HG03095 (cell line): ENCODE results near the gene LILRB3.
"Not testable (repeated sequence)": the region's sequence is repeated elsewhere in the genome, so short reads cannot be mapped to it uniquely, and the experiment has no call there.

ENCODE experiments used
- ATAC-seq: cut with Tn5 transposase; IDR thresholded peaks from one replicate; pipeline ENCODE4 v1.9.1; 2021; ENCODE audit warnings: moderate library complexity; ENCODE audit not compliant: unreplicated experiment

The LILRB3 gene

DNA sequence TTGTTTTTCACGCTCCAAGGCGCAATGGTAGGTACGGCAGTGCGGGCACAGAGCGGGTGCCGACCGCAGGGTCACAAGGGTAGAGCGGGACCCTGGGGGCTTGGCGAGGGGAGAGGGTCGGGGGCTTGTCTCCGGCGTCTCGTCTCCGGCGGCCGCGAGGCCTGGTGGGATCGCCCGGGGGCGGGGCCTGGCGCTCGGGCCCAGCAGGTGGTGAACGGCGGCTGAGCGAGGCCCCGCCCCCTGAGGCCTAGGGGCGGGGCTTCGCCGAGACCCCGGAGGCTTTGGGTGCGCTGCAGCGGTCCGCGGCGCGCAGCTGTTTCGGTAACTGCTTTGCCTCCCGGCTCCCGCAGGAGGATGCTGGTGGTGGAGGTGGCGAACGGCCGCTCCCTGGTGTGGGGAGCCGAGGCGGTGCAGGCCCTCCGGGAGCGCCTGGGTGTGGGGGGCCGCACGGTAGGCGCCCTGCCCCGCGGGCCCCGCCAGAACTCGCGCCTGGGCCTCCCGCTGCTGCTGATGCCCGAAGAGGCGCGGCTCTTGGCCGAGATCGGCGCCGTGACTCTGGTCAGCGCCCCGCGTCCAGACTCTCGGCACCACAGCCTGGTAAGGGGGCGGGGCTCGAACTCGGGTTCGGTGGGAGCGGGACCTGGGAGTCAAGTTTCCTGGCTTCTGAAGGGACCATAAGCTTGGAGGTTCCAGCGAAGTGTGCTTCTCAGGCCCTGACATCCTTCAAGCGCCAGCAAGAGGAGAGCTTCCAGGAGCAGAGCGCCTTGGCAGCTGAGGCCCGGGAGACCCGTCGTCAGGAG, 31.6 kb downstream of the LILRB3 start, which contains the start of gene TSEN34:
Gene TSEN34, plus strand, starts transcription at position 298 of the 800 bp plus-strand sequence. Its CDS starts 57 bp downstream, at position 355.
- peak; percentile 32 for ATAC-seq

DNA sequence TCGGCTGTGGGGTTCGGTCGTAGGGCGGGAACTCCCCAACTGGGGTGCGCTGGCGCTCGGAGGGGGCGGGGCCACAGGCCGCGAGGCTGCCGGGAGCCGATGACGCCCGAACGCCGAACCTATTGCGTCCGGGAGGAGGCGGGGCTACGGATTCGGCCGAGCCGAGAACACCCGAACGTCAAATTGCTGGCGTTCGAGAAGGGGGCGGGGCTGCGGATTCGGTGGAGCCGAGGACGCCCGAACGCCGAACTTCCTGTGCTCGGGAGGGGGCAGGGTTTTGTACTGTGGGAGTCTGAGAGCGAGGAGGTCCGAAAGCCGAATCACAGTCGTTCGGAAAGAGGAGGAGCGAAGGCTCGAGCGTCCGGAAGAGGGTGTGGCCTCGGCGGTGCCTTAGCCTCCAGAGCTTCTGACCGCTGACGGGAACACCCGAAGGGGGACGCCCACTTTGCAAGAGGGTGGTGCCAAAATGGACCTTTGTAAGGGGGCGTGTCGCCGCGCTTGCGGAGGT, 32.2 kb downstream of the LILRB3 start:
- ATAC-seq = peak; percentile 37

DNA sequence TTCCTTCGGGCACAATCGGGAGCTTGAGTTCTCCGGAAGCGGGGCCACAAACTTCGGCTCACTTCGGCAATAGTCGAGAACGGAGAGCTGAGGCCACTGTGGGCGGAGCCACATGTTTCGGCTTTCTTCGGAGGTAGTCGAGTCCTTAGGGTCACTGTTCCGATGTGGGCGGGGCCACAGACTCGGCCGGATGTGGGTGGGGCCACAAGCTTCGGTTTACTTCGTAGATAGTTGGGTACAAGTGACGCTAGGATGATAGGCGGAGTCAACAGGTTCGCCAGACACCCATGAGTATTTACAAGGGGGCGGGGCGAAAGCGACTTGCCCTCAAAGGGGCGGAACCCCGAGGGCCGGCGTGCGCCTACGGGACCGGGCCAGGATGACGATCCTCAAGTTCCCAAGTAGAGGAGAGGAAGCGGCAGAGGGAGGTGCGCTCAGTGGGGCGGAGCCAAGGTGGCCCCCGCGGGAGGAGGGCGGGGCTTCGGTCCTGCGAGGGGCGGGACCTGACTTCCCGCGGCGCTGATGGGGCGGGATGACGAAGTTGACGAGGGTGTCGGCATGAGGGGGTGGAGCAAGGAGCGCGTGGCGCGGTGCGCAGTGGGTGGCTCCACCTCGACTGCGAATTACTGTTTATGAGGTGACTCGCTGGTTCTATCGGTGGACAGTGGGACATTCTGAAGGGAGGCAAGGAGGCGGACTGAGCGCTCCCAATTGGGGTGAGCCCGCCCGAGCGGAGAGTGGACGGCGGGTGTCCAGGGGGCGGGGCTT, 32.9 kb downstream of the LILRB3 start:
- ATAC-seq = peak; percentile 40

DNA sequence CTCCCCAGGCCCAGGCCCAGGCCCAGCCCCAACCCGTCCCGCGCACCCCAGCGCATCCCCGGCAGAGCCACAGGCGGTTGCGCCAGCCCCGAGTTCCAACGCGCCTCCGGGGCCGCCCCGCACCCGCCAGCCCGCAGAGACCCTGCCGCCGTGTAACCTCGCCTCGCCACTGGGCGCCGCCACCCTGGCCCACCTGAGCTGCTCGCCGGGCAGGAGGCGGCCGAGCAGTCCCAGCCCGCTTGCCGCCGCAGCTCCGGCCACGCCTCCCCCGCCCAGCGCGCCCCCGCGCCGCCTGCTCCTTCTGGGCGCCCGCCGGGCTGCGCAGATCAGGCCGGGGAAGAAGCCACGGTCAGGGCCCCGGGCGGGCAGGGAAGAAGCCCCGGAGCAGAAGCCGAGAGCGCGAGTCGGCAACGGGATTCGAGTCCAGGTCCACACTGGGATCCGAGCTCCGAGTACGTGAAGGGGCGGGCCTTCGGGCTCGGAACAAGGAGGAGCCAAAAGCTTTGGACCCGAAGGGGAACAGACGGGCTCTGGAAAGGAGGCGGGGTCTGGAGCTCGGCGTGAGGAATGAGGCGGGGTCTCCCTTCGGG, 33.6 kb downstream of the LILRB3 start, which contains the start of gene MBOAT7:
Gene MBOAT7, minus strand, starts transcription at position 436 of the 590 bp plus-strand sequence. CDS start 1,072 bp downstream, outside the sequence.
- ATAC-seq = peak; percentile 10

DNA sequence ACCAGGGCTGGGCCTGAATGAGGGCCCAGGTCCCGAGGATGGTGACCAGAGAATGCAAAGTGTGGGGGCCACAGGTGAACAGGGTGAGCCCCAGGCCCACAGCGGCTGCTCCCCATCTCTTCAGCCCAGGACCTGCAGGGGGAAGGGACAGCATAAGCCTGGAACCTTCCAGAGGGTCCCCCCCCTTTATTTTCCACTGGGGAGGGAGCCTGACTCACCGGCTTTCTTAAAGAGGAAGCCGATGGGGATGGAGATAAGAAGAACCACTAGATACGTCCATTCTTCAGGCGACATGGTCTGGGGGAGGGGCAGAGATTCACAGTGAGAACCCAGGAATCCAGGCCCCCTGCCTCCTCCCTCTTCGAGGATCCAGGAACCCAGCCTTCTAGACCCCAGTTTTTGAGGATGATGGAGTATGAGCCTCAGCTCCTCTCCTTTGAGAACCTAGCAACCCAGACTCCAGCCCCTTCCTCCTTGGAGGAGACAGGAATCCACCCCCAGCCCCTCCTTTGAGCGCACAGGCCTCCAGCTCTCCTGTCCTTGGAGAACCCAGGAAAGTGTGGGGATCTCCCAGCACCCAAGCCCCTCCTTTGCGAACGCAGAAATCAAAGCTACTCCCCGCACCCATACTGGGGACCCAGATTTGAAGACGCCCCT, 34.5 kb downstream of the LILRB3 start:
- ATAC-seq = no peak

DNA sequence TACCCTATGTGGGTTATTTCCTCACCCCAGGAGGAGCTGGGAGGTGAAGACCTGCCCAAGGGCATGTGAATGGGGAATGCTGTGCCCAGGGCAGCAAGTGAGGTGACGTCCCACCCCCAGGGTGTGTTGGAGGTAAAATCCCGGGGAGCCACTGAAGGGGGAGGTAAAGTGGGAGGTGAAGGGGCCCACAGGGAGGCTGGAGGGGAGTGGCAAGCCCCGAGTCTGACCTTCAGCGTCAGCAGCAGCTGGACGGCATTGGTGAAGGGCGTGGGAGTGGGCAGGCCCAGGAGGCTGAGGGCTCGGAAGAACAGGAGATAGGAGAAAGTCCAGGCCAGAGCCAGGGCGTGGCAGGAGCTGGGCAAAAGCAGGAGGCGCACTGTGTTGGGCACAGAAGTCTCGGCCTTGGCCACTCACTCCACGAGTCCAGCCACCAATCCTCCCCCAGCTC, 35.8 kb downstream of the LILRB3 start:
- no peak for ATAC-seq

DNA sequence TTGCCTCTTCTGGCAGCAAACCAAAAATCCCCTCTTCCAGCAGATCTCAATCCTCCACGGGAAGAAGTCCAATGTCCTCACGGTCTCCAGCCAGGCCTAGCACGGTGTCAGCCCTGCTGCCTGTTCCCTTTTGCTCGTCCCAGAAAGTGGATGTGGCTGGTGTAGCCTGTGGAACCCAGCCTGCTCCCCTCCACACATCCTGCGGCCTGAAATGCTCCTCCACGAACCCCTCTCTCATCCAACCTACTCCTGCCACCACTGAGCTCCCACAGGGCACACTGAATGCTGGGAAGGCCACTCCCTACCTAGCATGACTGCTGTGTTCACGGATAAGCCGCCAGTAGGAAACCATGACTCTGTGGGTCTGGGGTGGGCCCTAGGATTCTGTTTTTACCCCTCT, 36.5 kb downstream of the LILRB3 start:
- ATAC-seq = no peak

DNA sequence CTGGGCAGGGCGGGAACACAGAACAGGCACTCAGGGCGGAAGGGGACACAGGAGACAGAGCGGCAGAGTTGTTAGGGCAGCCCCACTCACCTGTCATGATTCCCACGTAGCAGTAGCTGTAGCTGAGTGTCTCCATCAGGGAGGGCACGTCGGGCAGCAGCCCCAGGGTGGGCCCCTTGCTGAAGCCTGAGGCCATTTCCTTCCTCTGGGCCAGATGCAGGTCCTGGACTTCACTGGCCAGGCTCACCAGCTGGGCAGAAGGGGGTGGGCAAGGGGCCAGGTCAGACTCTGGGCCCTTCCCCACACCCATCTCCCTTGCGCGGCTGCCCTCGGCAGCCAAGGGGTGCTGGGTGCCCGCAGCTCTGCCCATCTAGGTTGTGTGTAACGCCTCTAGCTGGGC, 39.4 kb downstream of the LILRB3 start:
- ATAC-seq = no peak

DNA sequence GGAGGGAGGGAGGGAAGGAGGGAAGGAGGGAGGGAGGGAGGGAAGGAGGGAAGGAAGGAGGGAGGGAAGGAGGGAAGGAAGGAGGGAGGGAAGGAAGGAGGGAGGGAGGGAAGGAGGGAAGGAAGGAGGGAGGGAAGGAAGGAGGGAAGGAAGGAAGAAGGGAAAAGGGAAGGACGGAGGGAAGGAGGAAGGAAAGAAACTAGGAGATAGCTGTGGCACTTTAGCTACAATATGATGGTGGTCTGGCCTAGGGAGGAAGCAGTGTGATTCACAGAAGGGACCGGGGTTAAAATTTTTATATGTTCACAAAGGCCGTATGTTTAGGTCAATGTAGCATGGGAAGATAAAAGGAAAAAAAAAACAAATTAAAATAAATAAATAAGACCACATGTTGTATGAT, 40.9 kb downstream of the LILRB3 start:
- not testable (repeated sequence) for ATAC-seq

DNA sequence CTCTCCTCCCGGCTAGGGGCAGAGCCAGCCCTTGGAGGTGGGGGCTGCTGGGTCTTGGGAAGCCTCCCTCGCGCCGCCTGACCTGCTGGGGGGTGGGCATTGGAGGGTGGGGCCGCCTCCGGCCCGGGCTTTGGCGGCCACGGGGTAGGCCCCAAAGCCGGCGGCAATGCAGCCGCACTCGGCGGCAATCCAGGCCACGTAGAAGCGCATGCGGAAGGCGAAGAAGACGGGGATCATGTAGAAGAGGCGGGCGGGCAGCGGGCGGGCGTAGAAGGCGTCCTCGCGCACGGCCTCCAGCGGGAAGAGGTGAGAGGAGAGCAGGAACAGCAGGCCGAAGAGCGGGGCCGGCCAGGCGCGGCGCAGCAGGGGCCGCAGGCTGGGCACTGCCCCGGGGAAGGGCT, 42.1 kb downstream of the LILRB3 start:
- ATAC-seq = no peak

DNA sequence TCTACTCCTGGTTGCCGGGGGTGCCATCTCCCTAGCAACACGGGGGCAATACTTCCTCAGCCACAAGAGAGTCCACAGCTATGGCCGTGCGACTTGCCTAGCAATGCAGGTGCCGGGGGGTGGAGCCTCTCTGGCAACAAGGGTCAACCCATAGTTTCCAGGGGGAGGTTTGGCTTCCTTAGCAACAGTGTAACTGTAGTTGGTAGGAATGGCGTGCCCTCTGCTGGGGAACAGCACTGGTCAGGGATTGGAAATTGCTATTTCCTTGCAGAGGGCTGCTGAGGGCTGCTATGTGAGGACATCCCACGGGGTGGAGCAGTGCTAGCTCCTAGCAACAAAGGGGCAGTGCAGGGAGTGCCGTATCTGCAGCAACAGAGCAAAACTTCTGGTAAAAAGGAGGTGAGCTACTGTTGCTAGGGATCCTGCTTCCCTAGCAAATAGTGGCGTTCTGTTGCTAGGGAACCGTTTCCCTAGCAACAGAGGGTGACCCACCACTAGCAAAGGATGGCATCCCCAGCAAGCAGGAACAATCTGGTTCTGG, 42.8 kb downstream of the LILRB3 start:
- ATAC-seq = no peak

DNA sequence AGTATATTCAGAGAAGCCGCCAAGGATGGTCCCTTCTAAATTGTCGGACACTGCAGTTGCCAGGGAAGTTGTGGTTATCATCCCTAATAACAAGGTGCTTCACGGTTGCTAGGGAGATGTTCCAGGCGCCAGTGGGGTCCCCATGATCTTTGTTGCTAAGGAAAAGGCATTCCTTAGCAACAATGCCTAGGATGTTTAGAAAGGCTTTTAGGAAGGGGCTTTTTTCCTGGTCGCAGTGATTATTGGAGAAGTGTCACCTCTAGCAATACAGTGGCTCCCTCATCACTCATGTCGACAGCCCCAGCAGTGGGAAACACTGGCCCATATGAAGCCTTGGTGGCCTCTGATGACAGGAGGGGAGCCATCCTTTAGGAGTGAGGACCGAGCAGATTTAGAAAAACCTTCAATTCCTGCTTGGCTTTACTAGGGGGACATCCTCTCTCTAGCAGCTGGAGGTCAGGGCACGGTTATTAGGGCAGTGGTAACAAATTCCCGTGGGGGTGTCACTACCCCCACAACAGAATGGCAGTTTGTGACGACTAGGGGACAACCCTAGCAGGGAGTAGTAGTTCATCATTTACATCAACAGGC, 43.5 kb downstream of the LILRB3 start:
- ATAC-seq = no peak

DNA sequence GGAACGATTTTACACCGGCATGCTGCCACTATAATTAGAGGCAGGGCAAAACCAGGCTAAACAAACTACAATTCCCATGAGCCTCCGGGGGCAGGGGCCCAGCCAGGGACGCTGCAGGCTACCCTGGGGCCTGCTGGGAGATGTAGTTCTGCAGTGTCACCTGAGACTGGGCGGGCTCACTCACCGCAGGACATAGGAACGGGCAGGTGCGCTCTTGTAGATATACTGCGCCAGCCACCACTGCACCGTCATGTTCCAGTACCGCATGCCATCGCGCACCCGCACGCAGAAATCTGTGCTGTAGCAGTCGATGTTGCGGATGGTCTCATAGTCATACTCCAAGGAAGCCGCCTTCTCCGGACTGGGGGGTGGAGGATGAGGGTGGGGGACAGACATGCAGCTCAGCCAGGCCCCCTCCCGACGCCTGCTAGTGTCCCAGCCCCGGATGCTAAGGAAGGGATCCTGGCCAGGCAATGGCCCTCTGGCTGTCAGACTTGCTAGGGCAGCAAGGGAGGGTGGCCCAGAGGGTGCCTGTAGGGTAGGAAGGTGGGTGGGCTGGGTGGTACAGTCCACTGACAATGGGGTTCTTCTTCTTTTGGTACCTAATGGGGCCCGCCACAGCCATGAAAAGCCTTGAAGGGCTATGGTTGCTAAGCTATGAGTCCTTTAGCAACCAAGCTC, 44.1 kb downstream of the LILRB3 start:
- no peak for ATAC-seq

DNA sequence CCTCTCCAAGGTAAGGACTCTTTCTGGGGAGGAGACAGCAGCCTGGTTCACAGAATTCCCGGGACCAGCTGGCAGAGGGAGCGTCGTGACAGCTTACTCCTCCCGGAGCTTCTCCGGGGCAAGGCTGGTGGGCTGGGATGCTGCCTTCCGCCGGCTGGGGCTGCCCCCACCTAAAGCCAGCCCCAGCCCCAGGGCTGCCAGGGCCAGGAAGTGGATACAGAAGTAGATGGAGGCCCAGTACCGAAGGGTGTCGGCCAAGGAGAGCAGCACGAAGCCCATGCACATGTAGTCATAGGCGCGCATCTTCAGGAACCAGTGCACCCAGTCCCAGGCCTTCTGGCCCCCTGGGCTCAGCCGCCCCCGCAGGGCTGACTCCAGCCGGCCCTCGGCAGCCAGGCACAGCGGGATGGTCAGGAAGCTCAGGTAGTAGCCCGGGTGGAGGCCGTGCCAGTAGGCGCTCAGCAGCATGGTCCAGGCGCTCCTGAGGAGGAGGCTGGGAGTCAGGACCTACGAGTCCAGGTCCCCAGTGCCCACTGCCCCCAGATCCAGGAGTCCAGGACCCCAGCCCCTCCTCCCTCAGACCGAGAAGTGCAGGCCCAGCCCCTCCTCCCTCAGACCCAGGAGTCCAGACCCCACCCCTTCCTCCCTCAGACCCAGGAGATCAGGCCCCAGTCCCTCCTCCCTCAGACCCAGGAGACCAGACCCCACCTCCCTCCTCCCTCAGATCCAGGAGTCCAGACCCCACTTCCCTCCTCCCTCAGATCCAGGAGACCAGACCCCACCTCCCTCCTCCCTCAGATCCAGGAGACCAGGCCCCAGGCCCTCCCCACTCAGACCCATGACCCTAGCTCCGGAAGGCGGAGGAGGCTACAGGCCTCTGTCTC, 48.6 kb downstream of the LILRB3 start:
- no peak for ATAC-seq

DNA sequence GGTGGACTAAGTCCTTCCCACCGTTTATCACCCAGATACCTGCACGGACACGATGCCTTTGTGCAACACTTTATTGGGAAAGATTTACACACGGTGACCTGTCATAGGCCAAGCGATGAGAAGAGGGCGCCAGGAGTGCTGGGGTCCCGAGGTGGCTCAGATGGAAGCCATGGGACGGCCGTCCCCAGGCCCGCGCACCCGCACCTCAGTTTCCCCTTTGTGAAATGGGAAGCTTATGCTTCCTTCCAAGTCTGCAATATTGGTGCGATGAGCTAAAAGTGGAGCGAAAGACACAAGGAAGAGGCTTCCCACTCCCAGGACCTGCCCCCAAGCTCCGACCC, 49.5 kb downstream of the LILRB3 start:
- ATAC-seq = no peak

DNA sequence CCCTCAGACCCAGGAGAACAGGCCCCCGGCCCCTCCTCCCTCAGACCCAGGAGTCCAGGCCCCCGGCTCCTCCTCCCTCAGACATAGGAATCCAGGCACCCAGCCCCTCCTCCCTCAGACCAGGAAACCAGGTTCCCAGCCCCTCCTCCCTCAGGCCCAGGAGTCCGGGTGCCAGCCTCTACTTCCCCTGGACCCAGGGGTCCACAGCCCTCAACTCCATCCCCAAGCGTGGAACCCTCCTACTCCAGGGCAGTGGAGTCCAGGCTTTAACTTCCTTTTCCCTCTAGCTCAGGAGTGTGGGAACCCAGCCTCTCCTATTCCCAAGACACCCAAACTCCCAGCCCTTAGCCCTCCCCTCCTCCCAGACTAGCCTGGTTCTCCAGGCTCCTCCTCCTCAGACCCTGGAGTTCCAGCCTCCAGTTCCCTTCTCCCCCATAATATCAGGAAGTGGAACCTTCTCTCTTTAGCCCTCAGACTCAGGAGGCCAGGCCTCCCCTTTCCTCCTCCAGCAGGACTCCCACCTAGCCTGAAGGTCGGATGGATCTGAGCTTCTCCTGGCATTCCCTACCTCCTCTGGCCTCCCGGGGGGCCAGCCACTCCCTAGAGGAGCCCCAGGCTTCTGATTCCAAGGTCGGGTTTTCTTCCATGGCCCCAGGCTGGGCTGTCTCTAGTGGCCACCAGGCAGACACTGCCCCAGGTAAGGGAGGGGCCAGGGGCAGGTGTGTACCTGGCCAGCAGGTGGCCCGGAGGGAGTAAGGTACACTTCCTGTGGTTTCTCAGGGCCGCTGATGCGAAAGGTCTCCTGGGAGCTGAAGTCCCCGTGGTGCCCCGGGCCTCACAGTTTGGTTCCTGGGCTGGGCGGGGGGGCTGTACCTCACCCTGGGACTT, 50.1 kb downstream of the LILRB3 start, which contains the start of gene TMC4:
Gene TMC4, minus strand, starts transcription at position 690 of the 888 bp plus-strand sequence. Its CDS starts 43 bp downstream, at position 647.
- no peak for ATAC-seq

DNA sequence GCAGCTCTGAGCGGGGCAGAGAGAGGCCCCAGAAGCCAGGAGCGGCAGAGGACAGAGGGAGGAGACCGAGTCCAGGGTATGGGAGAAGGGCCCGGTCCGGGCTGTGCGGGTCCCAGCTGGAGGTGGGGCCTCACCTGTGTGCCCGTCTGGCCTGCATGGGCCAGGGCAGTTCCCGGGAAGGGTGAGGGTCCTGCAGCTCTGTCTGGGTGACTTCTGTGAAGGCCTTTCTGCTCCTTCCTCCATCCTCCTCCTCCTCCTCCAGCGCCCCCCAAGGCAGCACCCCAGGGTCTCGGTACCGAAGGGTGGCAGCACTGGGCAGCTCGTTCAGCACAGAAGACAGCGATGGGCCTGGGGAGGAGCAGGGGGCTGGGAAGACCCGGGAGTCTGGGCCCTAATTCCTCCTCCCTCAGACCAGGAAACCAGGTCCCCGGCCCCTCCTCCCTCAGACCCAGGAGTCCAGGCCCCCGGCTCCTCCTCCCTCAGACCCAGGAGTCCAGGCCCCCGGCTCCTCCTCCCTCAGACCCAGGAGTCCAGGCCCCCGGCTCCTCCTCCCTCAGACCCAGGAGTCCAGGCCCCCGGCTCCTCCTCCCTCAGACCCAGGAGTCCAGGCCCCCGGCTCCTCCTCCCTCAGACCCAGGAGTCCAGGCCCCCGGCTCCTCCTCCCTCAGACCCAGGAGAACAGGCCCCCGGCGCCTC, 50.9 kb downstream of the LILRB3 start:
- ATAC-seq = not testable (repeated sequence)
